Stimulated activated CD4-positive, alpha-beta T cell treated with anti-CD3 and anti-CD28 coated beads, Interleukin-12 subunit alpha, Interleukin-12 subunit beta, amount 100 ng/mL, for 4 hours (primary cell): Measurements from ENCODE around the gene SPDYE17.
"Not testable (repeated sequence)": the region's sequence is repeated elsewhere in the genome, so short reads cannot be mapped to it uniquely, and the experiment has no call there.

ENCODE experiments used
- DNase-seq: peaks from one replicate; pipeline ENCODE4 v3.0.0-alpha.2; 2020

Gene SPDYE17

GRCh38 chr7:77032261-77032660, at the start of gene SPDYE17:
Gene SPDYE17 (minus strand): TSS chr7:77032361. CDS start chr7:77030570, 1,791 bp downstream.
- not testable (repeated sequence) for DNase-seq

- not testable (repeated sequence) for DNase-seq
Observed at GRCh38 chr7:77080236-77080635, 48.1 kb upstream of the SPDYE17 start.

GRCh38 chr7:77079624-77080023, 47.5 kb upstream of the SPDYE17 start:
- DNase-seq: not testable (repeated sequence)

GRCh38 chr7:77079112-77079511, 47.0 kb upstream of the SPDYE17 start:
- DNase-seq: not testable (repeated sequence)

GRCh38 chr7:77077060-77077459, 44.9 kb upstream of the SPDYE17 start:
- DNase-seq: not testable (repeated sequence)

- DNase-seq: not testable (repeated sequence)
Observed at GRCh38 chr7:77074786-77075396, 42.7 kb upstream of the SPDYE17 start.

- not testable (repeated sequence) for DNase-seq
Observed at GRCh38 chr7:77071108-77071507, 38.9 kb upstream of the SPDYE17 start.

- not testable (repeated sequence) for DNase-seq
Observed at GRCh38 chr7:77065869-77066268, 33.7 kb upstream of the SPDYE17 start.

GRCh38 chr7:77063732-77064131, 31.6 kb upstream of the SPDYE17 start:
- not testable (repeated sequence) for DNase-seq

GRCh38 chr7:77062557-77062956, 30.4 kb upstream of the SPDYE17 start, which contains the start of gene SPDYE18:
Gene SPDYE18 (minus strand): TSS chr7:77062558. CDS start chr7:77060512, 2,046 bp downstream.
- DNase-seq: not testable (repeated sequence)

- not testable (repeated sequence) for DNase-seq
Observed at GRCh38 chr7:77026349-77026748, 5.8 kb downstream of the SPDYE17 start.

- not testable (repeated sequence) for DNase-seq
Observed at GRCh38 chr7:77010074-77010680, 22.0 kb downstream of the SPDYE17 start.

- not testable (repeated sequence) for DNase-seq
Observed at GRCh38 chr7:77008000-77008399, 24.2 kb downstream of the SPDYE17 start.

GRCh38 chr7:77006127-77007110, 25.7 kb downstream of the SPDYE17 start:
- DNase-seq: not testable (repeated sequence)

- not testable (repeated sequence) for DNase-seq
Observed at GRCh38 chr7:77005461-77006057, 26.6 kb downstream of the SPDYE17 start.

GRCh38 chr7:77004151-77004550, 28.0 kb downstream of the SPDYE17 start:
- DNase-seq: not testable (repeated sequence)

- not testable (repeated sequence) for DNase-seq
Observed at GRCh38 chr7:77003241-77003640, 28.9 kb downstream of the SPDYE17 start.

- not testable (repeated sequence) for DNase-seq
Observed at GRCh38 chr7:77002678-77003233, 29.4 kb downstream of the SPDYE17 start.

GRCh38 chr7:77002104-77002503, 30.1 kb downstream of the SPDYE17 start:
- DNase-seq: not testable (repeated sequence)

GRCh38 chr7:76999474-77000107, 32.6 kb downstream of the SPDYE17 start:
- not testable (repeated sequence) for DNase-seq

GRCh38 chr7:76998764-76999450, 33.3 kb downstream of the SPDYE17 start:
- not testable (repeated sequence) for DNase-seq
